ENCODE measurements around the gene NPIPA8.
"Not testable (repeated sequence)": the region's sequence is repeated elsewhere in the genome, so short reads cannot be mapped to it uniquely, and the experiment has no call there.

NPIPA8 gene

DNA sequence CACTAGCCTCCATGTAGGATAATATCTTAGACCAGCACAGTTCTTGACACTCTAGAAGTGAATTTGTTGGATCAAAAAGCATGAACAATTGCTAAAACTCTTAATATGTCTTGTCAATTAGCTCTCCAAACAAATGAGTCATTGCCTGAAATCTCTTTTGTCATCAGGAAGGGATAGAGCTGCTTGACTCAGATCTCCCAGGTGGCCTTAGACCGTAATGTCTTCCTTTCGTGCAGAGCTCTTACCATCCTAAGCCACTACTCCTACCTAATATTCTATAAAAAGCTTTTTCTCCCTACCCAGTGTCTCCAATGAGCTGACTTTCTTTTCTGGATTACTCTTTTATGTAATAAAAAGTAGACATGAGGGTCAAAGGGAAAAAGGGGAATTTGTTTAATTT lies 66.4 kb downstream of the NPIPA8 start:
- not testable (repeated sequence) for DNase-seq

Measured in stimulated activated CD4-positive, alpha-beta T cell treated with anti-CD3 and anti-CD28 coated beads, Interleukin-4, amount 100 ng/mL, for 4 hours (primary cell).